ENCODE measurements around the gene IQCF6. TPM values are rescaled to one million over a fixed set of nuclear protein-coding genes. Genes with fewer than 3 reads are reported as not detected.

IQCF6 gene
- total and polyA plus RNA-seq, 2 donors (not counting 3 experiments of a cell fraction or from before 2014, with no cell fraction given) = not detected

GRCh38 chr3:51813539-51813938 is 34.5 kb upstream of the IQCF6 start:
- Histone ChIP-seq H3K27ac (ENCODE audit: insufficient read depth, low read depth, low read length) (no peak overlapping the region), H3K36me3 (ENCODE audit: control insufficient read depth in 2 of 2, extremely low read depth in 1 of 2, insufficient read depth in 2 of 2, low read length in 2 of 2) (no peaks in the 10 kb centered on the region), H3K27me3 (ENCODE audit: control insufficient read depth in 2 of 2, insufficient read depth in 2 of 2, low read length in 2 of 2) (peaks cover 0 to 4% of the 10 kb centered on the region in 2 experiments), H3K4me2 (ENCODE audit: insufficient read depth, low read length) (no peak overlapping the region), H3K9me3 (replicated peaks; ENCODE audit: control insufficient read depth, insufficient read depth, low read length) (no peaks in the 10 kb centered on the region), H3K9me1 (replicated peaks; ENCODE audit: control insufficient read depth, extremely low read depth, insufficient read depth, low read length) (no peaks in the 10 kb centered on the region), H3K9ac (replicated peaks; ENCODE audit: extremely low read depth, insufficient read depth, low read length) (no peak overlapping the region), H3K4me3 (replicated peaks in 1 of 3; ENCODE audit: insufficient read depth in 1 of 3, low read depth in 1 of 3, low read length in 3 of 3) (no peak overlapping the region), H4K20me1 (replicated peaks; ENCODE audit: control insufficient read depth, extremely low read depth, insufficient read depth, low read length) (no peaks in the 10 kb centered on the region), H3K4me1 (ENCODE audit: control insufficient read depth, extremely low read depth, insufficient read depth, low read length) (no peaks in the 10 kb centered on the region), H2AFZ (ENCODE audit: low read depth, low read length) (no peak overlapping the region), H3K79me2 (ENCODE audit: control insufficient read depth, insufficient read depth, low read length) (no peaks in the 10 kb centered on the region)
- no peak for DNase-seq (ENCODE audit: low read depth, low spot score)
- TF ChIP-seq EZH2 (IDR thresholded peaks at IDR 0.05; ENCODE audit: borderline replicate concordance, low read depth, low read length, severe bottlenecking) (no peak), POLR2AphosphoS5 (IDR thresholded peaks at IDR 0.05; ENCODE audit: insufficient read depth, low read depth, low read length) (no peak), MAX (IDR thresholded peaks at IDR 0.05; ENCODE audit: insufficient read depth, insufficient read length) (no peak), JUN (IDR thresholded peaks at IDR 0.05; ENCODE audit: borderline replicate concordance, insufficient read depth, insufficient read length, low read depth) (no peak), FOS (IDR thresholded peaks at IDR 0.05; ENCODE audit: borderline replicate concordance, insufficient read depth, low read length) (no peak), MYC (IDR thresholded peaks at IDR 0.05; ENCODE audit: low read depth, low read length) (no peak), GATA2 (IDR thresholded peaks at IDR 0.05; ENCODE audit: insufficient read depth, insufficient read length, low read depth, low read length) (no peak), POLR2A (IDR thresholded peaks at IDR 0.05; ENCODE audit: low read depth, low read length) (no peak)
- TF ChIP-seq, protein P1, sequence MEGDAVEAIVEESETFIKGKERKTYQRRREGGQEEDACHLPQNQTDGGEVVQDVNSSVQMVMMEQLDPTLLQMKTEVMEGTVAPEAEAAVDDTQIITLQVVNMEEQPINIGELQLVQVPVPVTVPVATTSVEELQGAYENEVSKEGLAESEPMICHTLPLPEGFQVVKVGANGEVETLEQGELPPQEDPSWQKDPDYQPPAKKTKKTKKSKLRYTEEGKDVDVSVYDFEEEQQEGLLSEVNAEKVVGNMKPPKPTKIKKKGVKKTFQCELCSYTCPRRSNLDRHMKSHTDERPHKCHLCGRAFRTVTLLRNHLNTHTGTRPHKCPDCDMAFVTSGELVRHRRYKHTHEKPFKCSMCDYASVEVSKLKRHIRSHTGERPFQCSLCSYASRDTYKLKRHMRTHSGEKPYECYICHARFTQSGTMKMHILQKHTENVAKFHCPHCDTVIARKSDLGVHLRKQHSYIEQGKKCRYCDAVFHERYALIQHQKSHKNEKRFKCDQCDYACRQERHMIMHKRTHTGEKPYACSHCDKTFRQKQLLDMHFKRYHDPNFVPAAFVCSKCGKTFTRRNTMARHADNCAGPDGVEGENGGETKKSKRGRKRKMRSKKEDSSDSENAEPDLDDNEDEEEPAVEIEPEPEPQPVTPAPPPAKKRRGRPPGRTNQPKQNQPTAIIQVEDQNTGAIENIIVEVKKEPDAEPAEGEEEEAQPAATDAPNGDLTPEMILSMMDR (IDR thresholded peaks at IDR 0.05; ENCODE audit: extremely low read depth in 1 of 2, insufficient read depth in 1 of 2, low read depth in 1 of 2, low read length in 2 of 2) = no peak
- ChIA-PET POLR2A (no interaction called here), CTCF (no interaction called here)
- intact Hi-C loops (cut with micrococcal nuclease) (no loop called here), dilution Hi-C loops (cut with MboI; ENCODE audit: extremely low pct_ligation_motif_present, low sequenced_read_pairs) (no loop called here)
- BruUV-seq (replicated peaks) = no TSS peak
- no peak for FAIRE-seq

Measured in endothelial cell of umbilical vein (primary cell).